ENCODE measurements around the gene ZNF775. TPM values are rescaled to one million over a fixed set of nuclear protein-coding genes. Genes with fewer than 3 reads are reported as not detected.

The ZNF775 gene
- total RNA-seq, 2 experiments from 2014 or later, result 4.7 to 4.9 TPM

DNA sequence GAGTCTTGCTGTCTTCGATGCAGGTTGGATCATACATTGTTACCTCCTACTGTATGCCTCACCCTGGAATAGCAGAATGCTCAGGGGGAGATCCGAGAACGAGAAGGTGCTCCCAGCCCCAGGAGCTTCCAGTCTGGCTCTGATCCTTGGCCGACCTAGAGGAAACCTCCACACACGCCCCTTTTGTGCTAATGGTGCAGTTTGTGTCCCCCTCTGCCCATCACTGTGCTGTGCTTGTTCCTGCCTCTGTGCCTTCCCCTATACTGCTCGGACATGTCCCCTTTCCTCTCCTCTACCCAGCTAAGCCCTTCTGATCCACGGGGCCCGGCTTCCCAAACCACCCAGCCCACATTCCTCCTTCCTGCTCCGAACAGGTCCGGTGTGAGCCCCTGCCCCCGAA lies 32.5 kb downstream of the ZNF775 start:
- H3K27ac Mint-ChIP-seq, result no peak overlapping the region
- CTCF ChIA-PET, result no interaction called here
- POLR2A ChIA-PET, result interaction anchor here (0.7 kb wide), 1 partner anchor 98 kb away, joined by 5 read pairs; no protein-coding TSS in a partner anchor
- H3K4me3 Mint-ChIP-seq, result no peak overlapping the region
- TF ChIP-seq, protein P1, sequence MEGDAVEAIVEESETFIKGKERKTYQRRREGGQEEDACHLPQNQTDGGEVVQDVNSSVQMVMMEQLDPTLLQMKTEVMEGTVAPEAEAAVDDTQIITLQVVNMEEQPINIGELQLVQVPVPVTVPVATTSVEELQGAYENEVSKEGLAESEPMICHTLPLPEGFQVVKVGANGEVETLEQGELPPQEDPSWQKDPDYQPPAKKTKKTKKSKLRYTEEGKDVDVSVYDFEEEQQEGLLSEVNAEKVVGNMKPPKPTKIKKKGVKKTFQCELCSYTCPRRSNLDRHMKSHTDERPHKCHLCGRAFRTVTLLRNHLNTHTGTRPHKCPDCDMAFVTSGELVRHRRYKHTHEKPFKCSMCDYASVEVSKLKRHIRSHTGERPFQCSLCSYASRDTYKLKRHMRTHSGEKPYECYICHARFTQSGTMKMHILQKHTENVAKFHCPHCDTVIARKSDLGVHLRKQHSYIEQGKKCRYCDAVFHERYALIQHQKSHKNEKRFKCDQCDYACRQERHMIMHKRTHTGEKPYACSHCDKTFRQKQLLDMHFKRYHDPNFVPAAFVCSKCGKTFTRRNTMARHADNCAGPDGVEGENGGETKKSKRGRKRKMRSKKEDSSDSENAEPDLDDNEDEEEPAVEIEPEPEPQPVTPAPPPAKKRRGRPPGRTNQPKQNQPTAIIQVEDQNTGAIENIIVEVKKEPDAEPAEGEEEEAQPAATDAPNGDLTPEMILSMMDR (IDR thresholded peaks at IDR 0.05), result no peak
- H3K9me3 Mint-ChIP-seq, result no peaks in the 10 kb centered on the region
- H3K27me3 Mint-ChIP-seq, result no peaks in the 10 kb centered on the region
- intact Hi-C loops (cut with micrococcal nuclease), result no loop called here
- peaks cover 8% of the 10 kb centered on the region for H3K36me3 Mint-ChIP-seq (ENCODE audit: low read depth)
- H3K4me1 Mint-ChIP-seq (ENCODE audit: low read depth), result peaks cover 12% of the 10 kb centered on the region
- DNase-seq (no peak), ATAC-seq (no peak)

DNA sequence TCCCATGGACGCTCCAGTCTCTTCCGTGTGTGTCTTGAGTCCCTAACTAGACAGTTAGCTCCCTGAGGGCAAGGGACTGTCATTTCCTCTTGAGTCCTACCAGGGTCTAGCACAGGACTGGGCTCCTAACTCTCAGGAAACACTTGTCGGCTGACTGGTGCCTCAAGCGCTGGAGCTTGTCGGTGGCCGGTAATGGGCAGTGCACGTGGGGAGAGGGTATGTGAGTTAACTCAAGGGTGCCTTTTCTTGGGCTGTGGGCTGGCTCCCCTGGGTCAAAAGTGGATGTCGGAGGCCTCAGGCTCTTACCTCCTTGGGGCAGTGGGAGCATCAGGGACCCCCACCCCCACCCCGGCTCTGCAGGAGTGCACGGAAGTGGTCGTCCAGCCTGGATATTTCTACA lies 32.9 kb downstream of the ZNF775 start:
- Mint-ChIP-seq H3K4me3 (no peak overlapping the region), H3K36me3 (ENCODE audit: low read depth) (peaks cover 6% of the 10 kb centered on the region), H3K27ac (no peak overlapping the region), H3K4me1 (ENCODE audit: low read depth) (peaks cover 8% of the 10 kb centered on the region), H3K9me3 (no peaks in the 10 kb centered on the region), H3K27me3 (no peaks in the 10 kb centered on the region)
- CTCF ChIA-PET, result no interaction called here
- intact Hi-C loops (cut with micrococcal nuclease), result no loop called here
- TF ChIP-seq, protein P1 (IDR thresholded peaks at IDR 0.05), result no peak
- POLR2A ChIA-PET, result interaction anchor here (0.6 to 1.8 kb wide), 3 partner anchors 8 to 256 kb away, joined by 3 to 7 read pairs (median 3); partner anchors contain the start of gene REPIN1
- DNase-seq (no peak), ATAC-seq (no peak)

DNA sequence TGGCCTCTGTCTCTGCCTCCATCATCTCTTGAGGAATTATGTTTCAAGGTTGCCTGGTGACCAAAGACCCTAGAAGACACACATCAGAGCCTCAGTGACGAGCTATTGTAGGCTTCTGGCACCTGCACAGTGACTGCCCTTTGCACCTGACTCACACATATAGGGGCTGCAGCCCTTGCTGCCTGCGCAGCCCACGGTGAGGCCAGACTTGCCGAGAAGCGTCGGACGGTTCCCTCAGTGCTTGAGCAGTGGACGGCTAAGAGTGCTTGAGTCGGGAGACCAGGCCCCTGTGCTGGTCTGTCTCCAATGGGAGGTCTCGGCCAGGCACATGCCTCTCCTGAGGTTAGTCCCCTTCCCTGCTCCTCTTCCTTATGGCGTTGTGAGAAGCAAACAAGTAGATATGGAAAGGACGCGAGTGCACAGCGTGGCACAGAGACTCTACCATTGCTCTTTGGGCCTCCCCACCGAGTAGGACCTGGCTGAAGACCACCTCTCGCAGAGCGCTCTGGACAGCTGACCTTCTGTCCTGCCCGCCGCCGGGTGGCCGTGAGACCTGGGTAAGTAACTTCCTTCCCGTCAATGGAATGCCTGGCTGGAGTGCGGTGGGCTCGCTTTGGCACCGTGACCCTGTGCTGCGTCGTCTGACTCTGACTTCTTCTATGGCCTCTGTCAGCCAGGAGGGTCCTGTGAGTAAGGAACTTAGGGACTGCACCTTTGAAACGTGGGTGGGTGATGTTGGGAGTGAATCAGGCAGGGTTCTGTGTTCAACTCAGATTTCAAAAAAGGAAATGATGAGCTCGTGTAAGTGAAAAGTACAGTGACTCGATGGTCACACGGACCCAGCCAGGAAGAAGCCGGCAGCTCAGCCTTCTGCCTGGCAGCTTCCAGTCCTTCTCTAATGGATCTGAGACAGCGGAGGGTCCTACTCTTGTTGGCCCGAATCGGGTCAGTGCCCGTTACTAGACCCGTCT lies 33.7 kb downstream of the ZNF775 start:
- Mint-ChIP-seq H3K36me3 (ENCODE audit: low read depth) (peaks cover 4% of the 10 kb centered on the region), H3K4me1 (ENCODE audit: low read depth) (peaks cover 5% of the 10 kb centered on the region), H3K27ac (no peak overlapping the region), H3K4me3 (no peak overlapping the region), H3K27me3 (no peaks in the 10 kb centered on the region), H3K9me3 (no peaks in the 10 kb centered on the region)
- intact Hi-C loops (cut with micrococcal nuclease), result no loop called here
- DNase-seq, result no peak
- ChIA-PET CTCF (no interaction called here), POLR2A (interaction anchor here (0.6 to 1.8 kb wide), 3 partner anchors 9 to 255 kb away, joined by 3 to 7 read pairs (median 3); partner anchors contain the start of gene REPIN1)
- TF ChIP-seq, protein P1 (IDR thresholded peaks at IDR 0.05), result no peak
- ATAC-seq, result no peak

DNA sequence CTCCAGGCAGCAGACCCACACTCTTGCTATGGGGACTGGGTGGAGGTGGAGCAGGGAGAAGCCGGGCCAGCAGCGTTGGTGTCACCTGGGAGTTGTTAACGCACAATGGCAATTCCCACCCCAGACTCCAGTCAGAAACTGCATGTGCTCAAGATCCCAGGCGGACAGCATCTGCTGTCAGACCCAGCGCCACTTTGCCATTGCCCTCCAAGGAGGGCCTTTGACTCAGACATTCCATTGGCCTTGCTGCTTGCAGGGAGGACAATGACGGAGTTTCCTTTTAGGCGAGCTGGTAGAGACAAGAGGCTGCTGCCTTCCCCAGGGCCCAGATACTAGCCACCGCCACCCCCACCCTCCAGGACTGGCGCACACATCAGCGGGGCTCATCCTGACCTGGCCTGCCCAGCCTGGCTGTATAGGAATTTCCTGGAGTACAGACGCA lies 34.5 kb downstream of the ZNF775 start:
- H3K27me3 Mint-ChIP-seq, result no peaks in the 10 kb centered on the region
- H3K4me3 Mint-ChIP-seq, result no peak overlapping the region
- TF ChIP-seq, protein P1 (IDR thresholded peaks at IDR 0.05), result no peak
- peaks cover 4% of the 10 kb centered on the region for H3K36me3 Mint-ChIP-seq (ENCODE audit: low read depth)
- CTCF ChIA-PET, result no interaction called here
- H3K9me3 Mint-ChIP-seq, result no peaks in the 10 kb centered on the region
- H3K27ac Mint-ChIP-seq, result no peak overlapping the region
- ATAC-seq (no peak), DNase-seq (no peak)
- intact Hi-C loops (cut with micrococcal nuclease), result no loop called here
- POLR2A ChIA-PET, result interaction anchor here (1.8 kb wide), 1 partner anchor 9 kb away, joined by 7 read pairs; no protein-coding TSS in a partner anchor
- peaks cover 2% of the 10 kb centered on the region for H3K4me1 Mint-ChIP-seq (ENCODE audit: low read depth)
